ENCODE results near the gene P2RX5.

The P2RX5 gene

GRCh38 chr17:3679531-3680126, 16.3 kb downstream of the P2RX5 start:
- DNase-seq: no peak

- DNase-seq: no peak
Measured at GRCh38 chr17:3678821-3679530, 17.0 kb downstream of the P2RX5 start.

DNA sequence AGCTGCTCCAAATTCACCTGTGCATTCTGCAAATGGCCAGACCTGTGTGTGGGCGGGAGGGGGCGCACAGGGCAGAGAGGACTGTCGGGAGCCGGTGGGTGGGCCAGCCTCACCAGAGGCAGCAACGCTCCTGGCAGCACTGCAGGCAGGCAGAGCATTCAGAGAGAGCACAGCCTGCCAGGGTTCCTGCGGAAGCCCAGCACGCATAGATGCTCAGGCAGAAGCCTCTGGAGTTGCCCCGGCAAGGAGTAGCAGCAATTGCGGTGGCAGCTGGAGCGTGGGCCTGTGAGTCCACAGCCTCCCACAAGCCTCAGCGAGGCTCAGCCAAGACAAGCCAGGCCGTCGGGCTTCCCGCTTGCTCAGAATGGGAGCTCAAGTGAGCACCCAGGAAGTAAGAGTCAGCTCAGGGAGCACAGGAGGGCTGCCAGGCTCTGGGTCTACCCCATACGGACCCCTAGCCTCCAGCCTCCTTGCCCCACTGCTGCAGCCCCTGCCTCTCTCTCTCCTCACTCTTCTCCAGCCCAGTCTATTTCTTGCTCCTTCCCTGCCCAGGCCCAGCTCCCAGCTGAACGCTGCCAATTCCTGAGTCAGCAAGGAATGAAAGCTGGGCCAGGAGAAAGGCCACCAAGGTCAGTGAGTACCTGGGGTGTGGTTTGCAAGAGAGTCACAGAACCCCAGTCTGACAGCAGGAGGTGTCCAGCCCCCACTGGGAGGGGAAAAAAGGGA, 17.7 kb downstream of the P2RX5 start:
- DNase-seq: no peak

DNA sequence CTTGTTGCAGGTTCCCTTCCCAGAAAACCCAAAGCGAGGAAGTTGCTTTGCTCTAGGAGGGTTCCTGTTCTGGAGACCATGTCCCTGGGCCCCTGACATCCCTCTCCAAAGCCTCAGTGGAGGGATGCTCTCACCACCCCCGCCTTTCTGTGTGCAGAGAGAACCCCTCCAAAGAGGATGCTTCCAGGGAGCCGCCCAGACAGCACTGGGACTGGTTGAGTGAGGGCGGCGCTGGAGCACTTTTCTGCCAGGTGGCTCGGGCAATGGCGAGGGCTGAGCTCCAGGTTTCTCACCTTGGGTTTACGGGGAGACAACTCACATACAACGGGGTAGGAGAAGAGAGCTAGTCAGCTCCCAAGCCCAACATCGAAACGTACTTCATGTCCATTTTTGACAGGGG, 20.1 kb downstream of the P2RX5 start:
- DNase-seq: no peak

GRCh38 chr17:3672571-3672970, 23.4 kb downstream of the P2RX5 start:
- DNase-seq: no peak

DNA sequence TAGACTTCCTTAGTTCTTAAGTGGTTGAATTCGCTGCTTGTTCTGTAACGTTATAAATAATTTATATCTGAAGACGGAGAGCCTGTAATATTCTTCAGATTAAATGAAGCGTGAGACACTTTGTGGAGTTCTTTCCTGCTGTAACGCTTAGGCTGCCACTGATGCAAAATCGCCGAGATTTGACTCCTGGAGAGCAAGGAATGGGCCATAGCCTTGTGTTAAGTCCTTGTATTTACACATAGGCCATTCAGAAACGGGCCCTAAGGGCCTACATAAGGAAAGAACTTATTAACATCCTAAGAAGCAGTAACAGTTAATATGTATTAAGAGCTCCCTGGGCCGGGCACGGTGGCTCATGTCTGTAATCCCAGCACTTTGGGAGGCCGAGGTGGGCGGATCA, 26.4 kb downstream of the P2RX5 start:
- no peak for DNase-seq

GRCh38 chr17:3669085-3669347, 26.9 kb downstream of the P2RX5 start:
- DNase-seq: no peak

- peak; percentile 98 for DNase-seq
Measured at GRCh38 chr17:3668279-3669084, 27.5 kb downstream of the P2RX5 start, which contains the start of the genes EMC6 and TAX1BP3. Gene EMC6, plus strand, starts transcription at chr17:3668812. Its CDS starts 335 bp downstream, at chr17:3669147. Gene TAX1BP3, minus strand, starts transcription at chr17:3668578. Its CDS starts 52 bp downstream, at chr17:3668526.

DNA sequence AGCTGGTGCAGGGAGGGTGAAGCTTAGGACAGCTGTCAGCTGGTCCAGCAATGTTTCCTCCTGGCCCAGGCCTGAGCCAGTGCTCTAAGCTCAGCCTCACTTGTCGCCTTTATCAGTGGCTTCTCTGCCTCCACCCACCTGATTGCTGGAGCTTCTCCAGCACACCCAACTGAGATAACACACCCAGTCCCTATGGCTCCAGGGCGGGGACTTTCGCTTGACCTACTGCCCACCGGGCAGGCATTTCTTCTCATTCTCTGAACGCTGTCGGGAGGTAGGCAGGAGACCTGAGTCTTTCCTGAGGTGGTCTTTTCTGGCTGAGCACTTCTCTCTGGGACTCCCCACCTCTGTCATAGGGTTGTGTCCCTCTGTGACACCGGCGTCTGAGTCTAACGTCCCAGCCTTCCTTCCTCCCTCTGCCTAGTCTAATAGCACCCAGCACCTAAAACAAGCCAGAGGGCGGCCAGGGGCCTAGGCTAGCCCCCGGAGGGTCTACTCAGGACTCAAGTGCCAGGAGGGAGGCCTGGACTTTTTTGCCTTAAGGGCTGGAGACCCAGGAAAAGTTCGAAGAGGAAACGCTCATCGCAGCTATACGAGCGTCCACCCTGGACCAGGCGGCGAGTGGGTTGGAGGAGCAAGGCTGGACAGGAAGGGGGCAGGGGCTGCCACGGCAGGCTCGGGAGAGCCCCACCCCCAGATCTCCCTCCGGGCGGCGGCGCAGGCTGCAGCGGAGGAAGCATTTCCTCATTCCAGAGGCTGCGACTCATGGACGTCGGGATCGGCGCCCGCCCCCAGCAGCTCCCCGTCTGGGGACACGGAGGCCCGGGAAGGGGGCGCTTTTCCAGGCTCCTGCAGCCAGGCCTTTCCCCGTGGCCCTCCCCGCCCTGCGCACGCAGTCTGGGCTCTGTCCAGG, 28.3 kb downstream of the P2RX5 start:
- peak; percentile 95 for DNase-seq

- no peak for DNase-seq
Measured at GRCh38 chr17:3666516-3666915, 29.4 kb downstream of the P2RX5 start.

DNA sequence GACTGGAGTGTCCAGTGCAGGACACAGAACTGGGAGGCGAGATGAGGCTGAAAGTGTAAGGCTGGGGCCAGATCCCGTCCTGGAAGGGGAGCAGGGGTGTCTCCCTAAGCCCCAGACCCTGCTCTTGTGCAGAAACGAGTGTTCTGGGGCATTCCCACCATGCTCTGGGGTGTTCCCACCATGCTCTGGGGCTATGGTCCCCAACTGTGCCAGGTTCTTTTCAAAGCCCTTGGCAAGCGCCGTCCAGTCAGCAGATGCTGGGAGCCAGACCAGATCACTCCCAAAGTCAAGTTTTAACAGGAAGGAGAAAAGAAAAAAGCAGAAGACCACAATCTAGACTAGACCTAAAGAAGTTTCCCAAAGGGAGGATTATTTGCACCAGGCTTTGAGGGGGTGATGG, 30.1 kb downstream of the P2RX5 start:
- no peak for DNase-seq

- no peak for DNase-seq
Measured at GRCh38 chr17:3663102-3664011, 32.6 kb downstream of the P2RX5 start.

GRCh38 chr17:3660311-3660891, 35.6 kb downstream of the P2RX5 start:
- no peak for DNase-seq

DNA sequence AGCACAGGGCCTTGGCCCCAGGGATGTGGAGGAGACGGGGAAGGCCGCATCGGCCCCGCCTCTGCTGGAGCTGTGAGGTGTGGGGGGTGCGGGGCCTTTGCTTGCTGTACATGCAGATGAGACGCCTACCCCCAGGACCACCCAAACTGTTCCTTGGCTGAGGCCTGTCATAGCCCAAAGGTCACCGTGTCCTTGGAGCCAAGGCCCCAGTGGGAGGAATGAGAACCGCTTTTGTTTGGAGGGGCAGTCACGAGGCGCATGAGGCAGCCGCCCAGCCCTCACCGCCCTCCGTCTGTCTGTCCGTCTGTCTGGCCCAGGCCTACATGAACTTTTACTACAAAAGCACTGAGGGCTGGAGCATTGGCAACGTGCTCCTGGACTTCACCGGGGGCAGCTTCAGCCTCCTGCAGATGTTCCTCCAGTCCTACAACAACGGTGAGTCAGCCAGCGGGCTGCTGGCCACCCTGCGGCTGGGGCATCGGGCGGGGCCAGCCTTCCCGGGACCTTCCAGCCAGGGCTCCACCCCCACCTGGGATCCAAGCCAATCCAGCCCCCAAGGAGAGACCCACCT, 36.3 kb downstream of the P2RX5 start:
- DNase-seq: peak; percentile 73

DNA sequence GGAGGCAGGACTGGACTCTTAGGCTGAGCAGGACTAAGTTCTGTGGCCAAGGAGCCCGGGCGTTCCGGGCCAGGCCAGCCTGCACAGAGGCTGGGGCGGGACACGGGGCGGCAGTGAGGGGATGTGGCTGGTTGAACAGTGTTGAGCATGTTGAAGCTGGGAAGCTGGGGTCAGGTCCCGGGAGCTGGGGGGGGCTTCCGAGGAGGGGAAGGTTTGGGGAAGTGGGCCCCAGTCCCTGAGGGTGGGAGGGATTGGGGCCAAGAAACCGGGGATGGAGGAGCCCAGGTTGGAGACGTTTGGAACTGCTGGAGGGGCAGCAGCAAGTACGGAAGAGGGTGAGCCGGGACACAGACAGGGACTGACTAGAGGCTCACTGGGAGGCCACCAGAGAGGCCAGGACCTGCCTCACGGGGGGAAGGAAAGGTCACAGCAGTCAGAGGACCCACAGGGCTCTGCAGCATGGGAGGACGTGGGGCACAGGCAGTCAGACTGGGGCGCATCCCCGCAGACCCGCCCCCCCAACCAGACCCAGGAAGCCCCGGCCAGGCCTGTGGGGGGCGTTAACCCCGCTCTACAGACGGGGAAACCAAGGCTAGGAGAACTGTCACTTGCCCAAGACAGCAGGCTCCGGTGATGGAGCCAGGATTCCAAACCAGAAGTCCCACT, 37.0 kb downstream of the P2RX5 start:
- no peak for DNase-seq

GRCh38 chr17:3657874-3658783, 37.8 kb downstream of the P2RX5 start:
- DNase-seq: no peak

GRCh38 chr17:3657588-3657869, 38.4 kb downstream of the P2RX5 start:
- no peak for DNase-seq

DNA sequence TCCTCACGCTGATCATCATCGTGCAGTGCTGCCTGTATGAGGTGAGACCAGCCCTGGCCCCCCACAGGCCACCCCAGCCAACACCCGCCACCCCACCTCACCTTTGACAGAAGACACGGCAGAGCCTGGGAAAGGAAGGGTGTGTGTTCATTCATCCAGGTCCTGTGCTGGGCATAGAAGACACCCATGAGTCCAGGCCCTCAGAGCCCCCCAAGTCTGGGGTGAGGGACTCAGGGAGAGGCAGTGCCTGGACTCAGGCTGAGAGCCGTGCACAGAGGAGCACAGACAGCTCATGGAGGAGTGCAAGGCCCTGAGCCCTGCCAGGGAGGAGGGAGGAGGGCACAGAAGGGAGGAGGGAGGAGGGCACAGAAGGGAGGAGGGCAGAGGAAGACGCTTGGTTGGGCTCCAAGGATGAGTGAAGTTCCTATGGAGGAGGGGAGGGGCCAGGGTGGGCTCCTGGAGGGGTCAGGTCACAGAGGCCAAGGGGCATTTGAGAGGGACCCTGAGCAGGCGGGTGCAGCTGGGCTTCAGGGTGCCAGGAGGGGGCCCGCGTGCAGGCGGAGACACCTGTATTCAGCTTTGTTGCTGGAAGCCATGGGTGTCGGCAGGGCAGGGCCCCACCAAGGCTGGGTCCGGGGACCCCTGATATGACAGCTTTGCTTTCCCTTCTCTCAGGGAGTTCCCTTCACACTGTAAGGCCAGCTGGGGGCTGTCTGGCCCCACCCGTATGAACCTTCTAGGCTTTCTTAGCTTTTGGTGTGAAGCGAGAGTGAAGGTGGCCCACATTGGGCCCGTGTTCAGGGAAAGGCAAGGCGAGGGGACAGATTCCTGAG, 39.0 kb downstream of the P2RX5 start:
- no peak for DNase-seq
